Esophagus squamous epithelium (tissue), 5 donors: Measurements from ENCODE around the gene SLC51B. TPM values are rescaled to one million over a fixed set of nuclear protein-coding genes. Genes with fewer than 3 reads are reported as not detected.

Experiments
- DNase-seq: peaks from one replicate; lab custom pipeline; 2025; lab: John Stamatoyannopoulos, UW
- H3K27ac ChIP-seq, 4 donors: fragments of 200-600 bp; sonication (generic); one replicate each; pipeline ENCODE4 v1.5.1; 2016 to 2019; ENCODE audit warnings: mild to moderate bottlenecking in 1 of 4
- H3K27me3 ChIP-seq, 4 donors: fragments of 200-600 bp; sonication (generic); 1 replicate in 3 of 4; 2 replicates in 1 of 4; pipeline versions ENCODE4 v1.5.1 to v1.6.0; 2017 to 2021; ENCODE audit warnings: antibody characterized with exemption in 1 of 4
- H3K36me3 ChIP-seq, 3 donors: fragments of 200-600 bp; sonication (generic); one replicate each; pipeline ENCODE4 v1.5.1; 2016 to 2019
- H3K4me1 ChIP-seq, 3 donors: fragments of 200-600 bp; sonication (generic); one replicate each; pipeline ENCODE4 v1.5.1; 2017 to 2019
- H3K4me3 ChIP-seq, 4 donors: fragments of 200-600 bp; sonication (generic); 1 replicate in 3 of 4; 2 replicates in 1 of 4; pipeline ENCODE4 v1.5.1; 2016 to 2019; ENCODE audit warnings: mild to moderate bottlenecking in 2 of 4, moderate library complexity in 1 of 4
- H3K9me3 ChIP-seq, 3 donors: fragments of 200-600 bp; sonication (generic); one replicate each; pipeline ENCODE4 v1.5.1; 2016 to 2019
- POLR2A ChIP-seq, 4 donors: fragments of 450-650 bp; IDR thresholded peaks; one replicate each; pipeline ENCODE4 v1.6.1; 2017; ENCODE audit warnings: antibody characterized with exemption in 4 of 4, mild to moderate bottlenecking in 4 of 4, moderate library complexity in 3 of 4
- WGBS, 2 donors: methylation state at CpG; one replicate each; pipeline ENCODE4 v1.1.5; 2018; 5-methylcytosine and 5-hydroxymethylcytosine counted together
- intact Hi-C: fragments of 100-400 bp; cut with DNase I; formaldehyde crosslinking; loops from one replicate; pipeline ENCODE4 v1.15.0; 2022
- total RNA-seq, 4 donors: library from RNA; depleted of rRNA; stranded (reverse); fragments of >200 nt; gene quantifications; one replicate each; pipeline ENCODE4 v1.1.0, GENCODE V29; 2016
- TF ChIP-seq, protein P1 (sequence below), 6 experiments: fragments of 450-650 bp in 4 of 6; fragments of 200-600 bp in 2 of 6; sonication (generic) in 2 of 6; IDR thresholded peaks; one replicate each; pipeline ENCODE4 v1.5.1; 2016 to 2019; ENCODE audit warnings: antibody characterized with exemption in 6 of 6, mild to moderate bottlenecking in 4 of 6, moderate library complexity in 4 of 6
- donor health status: DM: yes; HTN: yes; CAD: no.

SLC51B gene
- total RNA-seq, 4 donors from 2014 or later = not detected

- Histone ChIP-seq H3K4me1 (peaks cover 11 to 36% (median 13%) of the 10 kb centered on the region in 3 donors), H3K36me3 (peaks cover 0 to 32% (median 6%) of the 10 kb centered on the region in 3 donors), H3K27me3 (no peaks in the 10 kb centered on the region), H3K9me3 (no peaks in the 10 kb centered on the region), H3K27ac (peak overlapping the region in 2 of 4 donors; percentile 7 to 82), H3K4me3 (peak overlapping the region; percentile 73 to 98 (median 84))
- 30 to 42% methylated on average over 10 of the region's 10 CpGs for WGBS, 2 donors
- DNase-seq = no peak
- intact Hi-C loops = no loop called here
- TF ChIP-seq POLR2A (IDR thresholded peaks at IDR 0.05) = no peak
- TF ChIP-seq, protein P1, sequence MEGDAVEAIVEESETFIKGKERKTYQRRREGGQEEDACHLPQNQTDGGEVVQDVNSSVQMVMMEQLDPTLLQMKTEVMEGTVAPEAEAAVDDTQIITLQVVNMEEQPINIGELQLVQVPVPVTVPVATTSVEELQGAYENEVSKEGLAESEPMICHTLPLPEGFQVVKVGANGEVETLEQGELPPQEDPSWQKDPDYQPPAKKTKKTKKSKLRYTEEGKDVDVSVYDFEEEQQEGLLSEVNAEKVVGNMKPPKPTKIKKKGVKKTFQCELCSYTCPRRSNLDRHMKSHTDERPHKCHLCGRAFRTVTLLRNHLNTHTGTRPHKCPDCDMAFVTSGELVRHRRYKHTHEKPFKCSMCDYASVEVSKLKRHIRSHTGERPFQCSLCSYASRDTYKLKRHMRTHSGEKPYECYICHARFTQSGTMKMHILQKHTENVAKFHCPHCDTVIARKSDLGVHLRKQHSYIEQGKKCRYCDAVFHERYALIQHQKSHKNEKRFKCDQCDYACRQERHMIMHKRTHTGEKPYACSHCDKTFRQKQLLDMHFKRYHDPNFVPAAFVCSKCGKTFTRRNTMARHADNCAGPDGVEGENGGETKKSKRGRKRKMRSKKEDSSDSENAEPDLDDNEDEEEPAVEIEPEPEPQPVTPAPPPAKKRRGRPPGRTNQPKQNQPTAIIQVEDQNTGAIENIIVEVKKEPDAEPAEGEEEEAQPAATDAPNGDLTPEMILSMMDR (IDR thresholded peaks at IDR 0.05) = no peak
Measured at GRCh38 chr15:65028338-65028737, 16.8 kb upstream of the SLC51B start.

DNA sequence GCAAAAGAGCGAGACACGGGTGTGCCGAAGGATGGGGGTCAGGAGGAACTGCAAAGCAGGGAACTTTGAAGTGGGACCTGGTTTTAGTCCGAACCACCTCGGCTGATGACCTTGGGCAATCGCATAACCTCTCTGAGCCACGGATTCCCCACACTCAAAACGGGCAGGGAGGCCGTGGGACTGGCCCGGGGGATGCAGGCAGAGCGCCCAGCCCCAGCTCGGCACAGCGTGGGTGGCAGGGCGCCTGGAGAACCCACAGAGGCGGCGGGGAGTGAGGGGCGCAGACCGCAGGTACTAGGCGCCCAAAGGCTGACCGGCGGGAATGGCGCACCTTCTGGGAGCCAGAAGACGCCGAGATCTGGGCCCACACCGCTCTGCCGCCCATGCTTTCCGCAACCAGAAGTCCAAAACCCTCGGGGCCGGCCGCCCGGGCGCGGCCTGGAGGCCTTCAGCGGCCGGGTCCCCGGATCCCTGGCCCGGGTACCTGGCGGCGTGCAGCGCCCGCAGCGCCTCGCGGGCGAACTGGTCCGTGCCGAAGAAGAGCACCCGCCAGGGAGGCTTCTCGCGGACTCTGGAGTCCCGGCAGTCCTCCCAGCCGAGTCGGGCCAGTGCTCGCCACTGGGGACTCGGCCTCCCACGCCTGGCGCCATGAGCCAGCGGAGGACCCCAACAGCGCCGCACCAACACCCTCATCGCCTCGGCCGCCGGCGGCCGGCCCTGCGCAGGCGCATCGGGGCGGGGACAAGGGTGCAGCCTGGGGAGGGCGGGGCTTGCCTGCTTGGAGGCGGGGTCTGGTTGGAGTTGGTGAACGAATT lies 16.1 kb upstream of the SLC51B start, which contains the start of gene MTFMT:
MTFMT (minus strand) TSS at position 719 of the 815 bp plus-strand sequence; CDS start at position 693, 26 bp downstream.
- Histone ChIP-seq H3K27ac (peak within 1 kb of the TSS; percentile 77 to 90 (median 80)), H3K27me3 (no peaks in the 10 kb centered on the region), H3K36me3 (peaks cover 0 to 26% (median 6%) of the 10 kb centered on the region in 3 donors), H3K4me1 (peaks cover 13 to 43% (median 13%) of the 10 kb centered on the region in 3 donors), H3K4me3 (peak within 1 kb of the TSS; percentile 73 to 98 (median 84)), H3K9me3 (no peaks in the 10 kb centered on the region)
- 0 to 1% methylated on average over 8 to 10 of the region's 73 CpGs for WGBS, 2 donors
- intact Hi-C loops = no loop called here
- TF ChIP-seq POLR2A (IDR thresholded peaks at IDR 0.05) = peak in 3 of 4 donors; percentile 88 to 95 (median 88)
- TF ChIP-seq, protein P1 (IDR thresholded peaks at IDR 0.05) = peak in 3 of 6 experiments; percentile 6 to 20 (median 11)
- DNase-seq = peak; percentile 23

DNA sequence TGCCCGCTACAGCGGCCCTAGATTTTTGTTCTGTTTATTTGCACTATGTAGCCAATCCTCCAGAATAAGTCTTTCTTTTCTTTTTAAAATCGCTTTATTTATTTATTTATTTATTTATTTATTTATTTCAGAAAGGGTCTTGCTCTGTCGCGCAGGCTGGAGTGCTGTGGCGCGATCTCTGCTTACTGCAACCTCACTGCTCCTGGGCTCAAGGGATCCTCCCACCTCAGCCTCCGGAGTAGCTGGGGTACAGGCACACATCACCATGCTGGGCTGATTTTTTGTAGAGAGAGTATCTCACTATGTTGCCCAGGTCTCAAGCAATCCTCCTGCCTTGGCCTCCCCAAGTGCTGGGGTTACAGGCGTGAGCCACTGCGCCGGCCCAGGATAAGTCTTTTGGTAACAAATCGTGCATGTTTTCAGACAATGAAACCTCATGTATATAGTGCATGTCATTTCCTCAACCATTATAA lies 15.4 kb upstream of the SLC51B start:
- peak overlapping the region in 3 of 4 donors; percentile 79 to 90 (median 82) for H3K27ac ChIP-seq
- intact Hi-C loops = no loop called here
- WGBS, 2 donors = 32 to 54% methylated on average over 5 to 12 of the region's 12 CpGs

DNA sequence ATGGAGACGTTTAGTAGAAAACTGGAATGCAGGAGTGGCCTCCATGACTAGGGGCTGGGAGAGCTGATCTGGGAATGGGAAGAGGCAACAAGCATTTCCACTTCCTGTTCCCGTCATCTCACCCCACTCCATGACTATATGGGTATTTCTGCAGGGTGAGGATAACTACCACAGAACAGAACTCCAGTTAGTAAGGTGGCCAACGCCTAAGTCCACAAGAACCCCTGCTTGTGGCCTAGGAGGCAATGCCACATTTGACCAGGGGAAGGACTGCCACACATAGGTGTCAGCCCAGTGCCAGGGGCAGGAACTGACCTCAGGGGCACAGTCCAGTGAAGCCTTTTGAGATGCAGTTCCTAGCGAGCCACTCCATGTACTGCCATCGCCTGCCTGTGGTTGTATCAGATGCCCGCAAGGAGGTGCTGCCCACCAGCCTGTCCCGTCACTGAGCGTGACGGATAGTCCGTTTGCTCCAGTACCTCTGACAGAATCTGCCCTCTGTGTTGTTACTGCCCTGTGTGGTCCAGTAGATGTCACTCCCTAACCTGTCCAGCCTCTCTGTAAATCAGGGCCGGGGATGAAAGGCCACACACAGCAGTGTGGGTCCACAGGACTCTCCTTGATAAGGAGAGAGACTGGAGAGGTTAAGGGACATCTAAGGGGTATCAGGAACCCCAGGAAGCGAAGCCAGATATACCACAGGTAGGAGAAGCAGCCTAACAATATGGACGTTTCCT lies 12.2 kb upstream of the SLC51B start:
- intact Hi-C loops = no loop called here
- Histone ChIP-seq H3K4me3 (no peak overlapping the region), H3K4me1 (peaks cover 8 to 30% (median 10%) of the 10 kb centered on the region in 3 donors), H3K27ac (no peak overlapping the region), H3K27me3 (no peaks in the 10 kb centered on the region), H3K9me3 (no peaks in the 10 kb centered on the region), H3K36me3 (no peaks in the 10 kb centered on the region)
- TF ChIP-seq, protein P1 (IDR thresholded peaks at IDR 0.05) = peak; percentile 49 to 75 (median 56)
- TF ChIP-seq POLR2A (IDR thresholded peaks at IDR 0.05) = no peak
- WGBS, 2 donors = 30 to 35% methylated on average over 5 to 10 of the region's 13 CpGs
- no peak for DNase-seq

More for the DNA sequence above, 15.4 kb upstream of the SLC51B start:
- TF ChIP-seq, protein P1 (IDR thresholded peaks at IDR 0.05) = no peak
- TF ChIP-seq POLR2A (IDR thresholded peaks at IDR 0.05) = no peak
- DNase-seq = no peak
- Histone ChIP-seq H3K4me3 (peak overlapping the region; percentile 73 to 98 (median 84)), H3K27me3 (no peaks in the 10 kb centered on the region), H3K9me3 (no peaks in the 10 kb centered on the region), H3K36me3 (peaks cover 0 to 20% (median 6%) of the 10 kb centered on the region in 3 donors), H3K4me1 (peaks cover 13 to 43% (median 13%) of the 10 kb centered on the region in 3 donors)
